OCI-LY3 (cell line): ENCODE measurements around the gene NKAIN2.

Source experiments
- H2AFZ ChIP-seq: fragments of 200-600, 300-600 bp; shearing (Covaris generic); 2 replicates; pipeline ENCODE4 v1.6.0; 2014; ENCODE audit warnings: antibody characterized with exemption, low read depth, low read length
- H3K27ac ChIP-seq: fragments of 200-600, 300-600 bp; sonication (generic); 2 replicates; pipeline ENCODE4 v1.5.1; 2014; ENCODE audit warnings: mild to moderate bottlenecking, low read length, moderate library complexity, mixed read lengths
- H3K27me3 ChIP-seq: fragments of 200-600, 300-600 bp; sonication (generic); 2 replicates; pipeline ENCODE4 v1.6.1; 2014; ENCODE audit warnings: low read depth, low read length, mixed read lengths
- H3K36me3 ChIP-seq: fragments of 200-600, 300-600 bp; sonication (generic); replicated peaks from 2 replicates; pipeline ENCODE3; 2014; ENCODE audit warnings: low read depth, low read length, mixed read lengths
- H3K4me1 ChIP-seq: fragments of 300-600, 200-600 bp; sonication (generic); 2 replicates; pipeline ENCODE4 v1.6.1; 2014; ENCODE audit warnings: low read length, mixed read lengths
- H3K4me2 ChIP-seq: fragments of 200-600, 300-600 bp; sonication (generic); 2 replicates; pipeline ENCODE4 v1.6.1; 2014; ENCODE audit warnings: low read length, mixed read lengths
- H3K4me3 ChIP-seq: fragments of 300-600, 200-600 bp; sonication (generic); 2 replicates; pipeline ENCODE4 v1.5.1; 2014; ENCODE audit warnings: antibody characterized with exemption, mild to moderate bottlenecking, low read length, moderate library complexity
- H3K79me2 ChIP-seq: fragments of 300-600, 200-600 bp; shearing (Covaris generic); 2 replicates; pipeline ENCODE4 v1.6.1; 2014; ENCODE audit warnings: mild to moderate bottlenecking, low read length, mixed read lengths
- H3K9ac ChIP-seq: fragments of 300-600, 200-600 bp; shearing (Covaris generic); 2 replicates; pipeline ENCODE4 v1.6.0; 2014; ENCODE audit warnings: mild to moderate bottlenecking, low read length, moderate library complexity
- H3K9me3 ChIP-seq: fragments of 200-600, 300-600 bp; shearing (Covaris generic); 2 replicates; pipeline ENCODE4 v1.6.1; 2014; ENCODE audit warnings: low read length, mixed read lengths; ENCODE audit not compliant: insufficient read depth
- H4K20me1 ChIP-seq: fragments of 200-600, 300-600 bp; sonication (generic); 2 replicates; pipeline ENCODE4 v1.6.1; 2016; ENCODE audit warnings: low read length, mixed read lengths; ENCODE audit not compliant: insufficient read depth
- EZH2phosphoT487 ChIP-seq: fragments of 200-600 bp; shearing (Covaris generic); IDR thresholded peaks from 2 replicates; pipeline ENCODE4 v1.6.1; 2018; ENCODE audit warnings: antibody characterized with exemption, mixed run types, low read depth
- TF ChIP-seq, protein P1 (sequence below): fragments of 200-600, 300-600 bp; sonication (generic); IDR thresholded peaks from 2 replicates; pipeline ENCODE4 v1.5.1; 2014; ENCODE audit warnings: antibody characterized with exemption, low read length, low read depth

Gene NKAIN2

DNA sequence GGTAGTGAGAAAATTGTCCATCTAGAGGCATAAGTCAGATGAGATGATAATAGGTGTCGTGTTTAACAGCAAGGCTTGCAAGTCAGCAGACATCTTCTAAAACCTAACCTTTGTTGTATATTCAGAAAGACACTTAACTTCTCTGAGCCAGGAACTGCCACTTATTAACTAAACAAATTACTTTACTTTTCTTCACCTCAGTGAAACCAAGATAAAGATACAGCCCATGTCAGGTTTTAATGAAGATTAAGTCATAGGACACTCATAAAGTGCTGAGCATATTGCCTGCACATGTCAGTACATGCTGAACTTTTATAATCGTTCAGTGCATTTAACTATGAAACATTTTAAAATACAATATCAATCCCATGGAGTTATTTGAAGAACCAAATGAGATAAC is 286.8 kb downstream of the NKAIN2 start:
- H2AFZ ChIP-seq = no peak overlapping the region
- no peak overlapping the region for H3K4me3 ChIP-seq
- H3K27me3 ChIP-seq = no peaks in the 10 kb centered on the region
- H3K4me1 ChIP-seq = no peaks in the 10 kb centered on the region
- no peaks in the 10 kb centered on the region for H3K36me3 ChIP-seq
- TF ChIP-seq EZH2phosphoT487 = no peak
- TF ChIP-seq, protein P1, sequence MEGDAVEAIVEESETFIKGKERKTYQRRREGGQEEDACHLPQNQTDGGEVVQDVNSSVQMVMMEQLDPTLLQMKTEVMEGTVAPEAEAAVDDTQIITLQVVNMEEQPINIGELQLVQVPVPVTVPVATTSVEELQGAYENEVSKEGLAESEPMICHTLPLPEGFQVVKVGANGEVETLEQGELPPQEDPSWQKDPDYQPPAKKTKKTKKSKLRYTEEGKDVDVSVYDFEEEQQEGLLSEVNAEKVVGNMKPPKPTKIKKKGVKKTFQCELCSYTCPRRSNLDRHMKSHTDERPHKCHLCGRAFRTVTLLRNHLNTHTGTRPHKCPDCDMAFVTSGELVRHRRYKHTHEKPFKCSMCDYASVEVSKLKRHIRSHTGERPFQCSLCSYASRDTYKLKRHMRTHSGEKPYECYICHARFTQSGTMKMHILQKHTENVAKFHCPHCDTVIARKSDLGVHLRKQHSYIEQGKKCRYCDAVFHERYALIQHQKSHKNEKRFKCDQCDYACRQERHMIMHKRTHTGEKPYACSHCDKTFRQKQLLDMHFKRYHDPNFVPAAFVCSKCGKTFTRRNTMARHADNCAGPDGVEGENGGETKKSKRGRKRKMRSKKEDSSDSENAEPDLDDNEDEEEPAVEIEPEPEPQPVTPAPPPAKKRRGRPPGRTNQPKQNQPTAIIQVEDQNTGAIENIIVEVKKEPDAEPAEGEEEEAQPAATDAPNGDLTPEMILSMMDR = no peak
- H3K9ac ChIP-seq = no peak overlapping the region
- H4K20me1 ChIP-seq = no peaks in the 10 kb centered on the region
- H3K4me2 ChIP-seq = no peak overlapping the region
- no peaks in the 10 kb centered on the region for H3K9me3 ChIP-seq
- no peak overlapping the region for H3K27ac ChIP-seq
- no peaks in the 10 kb centered on the region for H3K79me2 ChIP-seq

DNA sequence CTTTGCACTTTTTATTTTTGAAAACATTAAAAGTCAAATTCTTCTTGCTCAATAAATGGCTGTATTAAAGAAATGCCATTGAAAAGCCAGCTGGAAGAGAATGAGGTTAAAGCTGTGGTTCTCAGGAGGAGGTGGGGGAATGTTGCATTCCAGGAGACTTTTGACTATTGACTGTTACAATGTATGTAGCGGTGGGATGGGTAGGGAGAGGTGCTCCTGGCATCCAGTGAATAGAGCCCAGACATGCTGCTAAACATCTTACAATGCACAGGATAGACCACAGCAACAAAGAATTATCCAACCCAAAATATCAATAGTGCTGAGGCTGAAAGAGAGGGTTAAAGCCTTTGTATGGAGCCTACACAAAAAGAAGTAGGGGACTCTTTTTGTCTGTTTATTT is 295.9 kb downstream of the NKAIN2 start:
- TF ChIP-seq, protein P1 = no peak
- TF ChIP-seq EZH2phosphoT487 = no peak
- Histone ChIP-seq H3K4me2 (no peak overlapping the region), H4K20me1 (no peaks in the 10 kb centered on the region), H3K27ac (no peak overlapping the region), H3K9ac (no peak overlapping the region), H3K79me2 (no peaks in the 10 kb centered on the region), H2AFZ (no peak overlapping the region), H3K4me3 (no peak overlapping the region), H3K27me3 (no peaks in the 10 kb centered on the region), H3K9me3 (no peaks in the 10 kb centered on the region), H3K4me1 (no peaks in the 10 kb centered on the region), H3K36me3 (no peaks in the 10 kb centered on the region)

DNA sequence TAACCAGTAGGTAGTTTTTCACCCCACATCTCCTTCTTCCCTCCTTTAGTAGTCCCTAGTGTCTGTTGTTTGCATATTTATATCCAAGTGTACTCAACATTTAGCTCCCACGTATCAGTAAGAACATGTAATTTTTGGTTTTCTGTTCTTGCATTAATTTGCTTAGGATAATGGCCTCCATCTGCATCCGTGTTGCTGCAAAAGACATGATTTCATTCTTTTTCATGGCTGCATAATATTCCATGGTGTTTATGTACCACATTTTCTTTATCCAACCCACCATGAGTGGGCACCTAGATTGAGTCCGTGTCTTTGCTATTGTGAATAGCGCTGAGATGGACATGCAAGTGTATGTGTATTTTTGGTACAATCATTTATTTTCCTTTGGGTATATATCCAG is 306.8 kb downstream of the NKAIN2 start:
- H3K4me3 ChIP-seq = no peak overlapping the region
- no peaks in the 10 kb centered on the region for H3K9me3 ChIP-seq
- no peak overlapping the region for H3K27ac ChIP-seq
- no peaks in the 10 kb centered on the region for H3K27me3 ChIP-seq
- H3K4me2 ChIP-seq = no peak overlapping the region
- H3K9ac ChIP-seq = no peak overlapping the region
- no peaks in the 10 kb centered on the region for H3K79me2 ChIP-seq
- no peak overlapping the region for H2AFZ ChIP-seq
- TF ChIP-seq, protein P1 = no peak
- no peak for TF ChIP-seq EZH2phosphoT487
- no peaks in the 10 kb centered on the region for H3K4me1 ChIP-seq
- no peaks in the 10 kb centered on the region for H3K36me3 ChIP-seq
- no peaks in the 10 kb centered on the region for H4K20me1 ChIP-seq

DNA sequence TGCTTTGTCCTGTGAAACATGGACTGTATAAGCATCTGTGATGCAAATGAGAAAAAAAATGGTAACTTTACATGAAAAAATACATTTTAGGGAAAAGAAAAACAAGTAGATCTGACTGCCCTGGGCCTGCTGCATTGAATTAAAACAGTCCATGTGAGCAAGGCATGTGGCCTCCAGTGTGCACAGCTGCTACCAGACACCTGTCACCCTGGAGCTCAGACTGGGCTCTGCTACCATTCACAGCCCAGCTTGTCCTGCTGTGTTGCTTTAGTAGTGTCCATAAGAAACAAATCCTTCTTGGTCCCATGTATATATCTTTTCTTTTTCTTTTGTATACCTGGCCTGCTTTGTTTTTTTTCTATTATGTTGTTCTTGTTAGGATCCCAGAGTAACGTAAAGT is 315.9 kb downstream of the NKAIN2 start:
- Histone ChIP-seq H3K27me3 (no peaks in the 10 kb centered on the region), H3K9me3 (no peaks in the 10 kb centered on the region), H3K4me2 (no peak overlapping the region), H3K79me2 (no peaks in the 10 kb centered on the region), H3K4me3 (no peak overlapping the region), H2AFZ (no peak overlapping the region), H3K27ac (no peak overlapping the region), H4K20me1 (no peaks in the 10 kb centered on the region), H3K9ac (no peak overlapping the region), H3K4me1 (no peaks in the 10 kb centered on the region), H3K36me3 (no peaks in the 10 kb centered on the region)
- no peak for TF ChIP-seq EZH2phosphoT487
- TF ChIP-seq, protein P1 = no peak
